WI38 (cell line): ENCODE data around the gene PCDH15.

Experiments used
- H3K4me3 ChIP-seq: 2 replicates; pipeline ENCODE4 v1.5.1; 2011; ENCODE audit warnings: low read depth, mild to moderate bottlenecking, control low read depth, low read length
- TF ChIP-seq, protein P1 (sequence below): IDR thresholded peaks from 2 replicates; pipeline ENCODE4 v1.5.1; 2012; ENCODE audit warnings: low read depth, mild to moderate bottlenecking, control low read depth, low read length

Gene PCDH15

DNA sequence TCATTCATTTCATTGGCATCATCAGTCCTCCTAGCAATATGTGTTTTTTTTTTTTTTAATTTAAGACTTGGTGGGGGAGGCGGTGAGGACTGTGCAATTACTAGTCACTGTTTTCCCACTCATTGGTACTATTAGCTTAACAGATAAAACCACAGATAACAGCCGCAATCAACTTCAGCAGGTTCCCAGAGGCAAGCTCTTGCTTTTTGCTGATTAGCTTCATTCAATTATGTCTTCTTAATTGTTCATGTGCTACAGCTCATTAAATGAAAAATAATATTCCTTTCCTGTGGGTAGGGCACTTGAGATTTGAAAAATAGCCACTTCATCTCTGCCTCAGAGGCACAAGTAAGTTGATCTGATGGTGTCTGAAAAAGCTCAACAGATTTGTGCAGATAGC lies 215.5 kb downstream of the PCDH15 start:
- H3K4me3 ChIP-seq, result no peak overlapping the region
- TF ChIP-seq, protein P1, sequence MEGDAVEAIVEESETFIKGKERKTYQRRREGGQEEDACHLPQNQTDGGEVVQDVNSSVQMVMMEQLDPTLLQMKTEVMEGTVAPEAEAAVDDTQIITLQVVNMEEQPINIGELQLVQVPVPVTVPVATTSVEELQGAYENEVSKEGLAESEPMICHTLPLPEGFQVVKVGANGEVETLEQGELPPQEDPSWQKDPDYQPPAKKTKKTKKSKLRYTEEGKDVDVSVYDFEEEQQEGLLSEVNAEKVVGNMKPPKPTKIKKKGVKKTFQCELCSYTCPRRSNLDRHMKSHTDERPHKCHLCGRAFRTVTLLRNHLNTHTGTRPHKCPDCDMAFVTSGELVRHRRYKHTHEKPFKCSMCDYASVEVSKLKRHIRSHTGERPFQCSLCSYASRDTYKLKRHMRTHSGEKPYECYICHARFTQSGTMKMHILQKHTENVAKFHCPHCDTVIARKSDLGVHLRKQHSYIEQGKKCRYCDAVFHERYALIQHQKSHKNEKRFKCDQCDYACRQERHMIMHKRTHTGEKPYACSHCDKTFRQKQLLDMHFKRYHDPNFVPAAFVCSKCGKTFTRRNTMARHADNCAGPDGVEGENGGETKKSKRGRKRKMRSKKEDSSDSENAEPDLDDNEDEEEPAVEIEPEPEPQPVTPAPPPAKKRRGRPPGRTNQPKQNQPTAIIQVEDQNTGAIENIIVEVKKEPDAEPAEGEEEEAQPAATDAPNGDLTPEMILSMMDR, result no peak

DNA sequence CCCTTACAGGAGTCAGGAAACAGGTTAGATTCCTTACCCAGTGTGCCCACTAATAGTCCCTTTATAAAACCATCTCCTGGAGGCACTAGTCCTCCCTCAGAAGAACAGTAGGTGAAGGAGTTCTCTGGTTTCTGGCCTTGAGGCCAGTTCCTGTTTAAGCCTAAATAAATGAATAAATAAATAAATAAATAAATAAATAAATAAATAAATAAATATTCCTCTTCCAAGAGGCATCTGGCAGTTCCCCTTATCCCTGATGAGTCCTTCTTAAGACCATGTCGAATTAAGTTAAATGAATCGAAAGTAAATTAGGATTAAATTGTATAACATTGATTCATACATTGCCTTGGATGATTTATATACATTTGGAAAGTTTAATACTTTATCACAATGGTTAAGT lies 223.3 kb downstream of the PCDH15 start:
- no peak overlapping the region for H3K4me3 ChIP-seq
- TF ChIP-seq, protein P1, result no peak

DNA sequence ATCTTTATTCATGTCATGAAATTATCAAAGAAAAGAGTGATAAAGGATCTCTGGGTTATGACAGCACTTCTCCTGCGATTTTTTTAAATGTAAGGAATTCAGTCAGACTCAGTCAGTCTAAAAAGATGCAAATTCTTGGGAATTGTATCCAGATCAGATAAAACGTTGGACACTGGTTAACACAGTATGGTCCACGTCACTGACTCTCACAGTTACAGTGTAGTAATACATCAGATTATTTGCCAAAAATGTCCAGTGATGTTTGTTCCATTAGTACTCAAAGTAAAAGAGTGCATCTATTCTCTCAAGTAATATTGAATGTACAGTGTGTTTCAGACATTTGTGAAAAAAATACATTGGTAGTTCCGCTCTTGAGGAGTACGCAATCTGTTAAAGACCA lies 224.5 kb downstream of the PCDH15 start:
- no peak overlapping the region for H3K4me3 ChIP-seq
- TF ChIP-seq, protein P1, result no peak

DNA sequence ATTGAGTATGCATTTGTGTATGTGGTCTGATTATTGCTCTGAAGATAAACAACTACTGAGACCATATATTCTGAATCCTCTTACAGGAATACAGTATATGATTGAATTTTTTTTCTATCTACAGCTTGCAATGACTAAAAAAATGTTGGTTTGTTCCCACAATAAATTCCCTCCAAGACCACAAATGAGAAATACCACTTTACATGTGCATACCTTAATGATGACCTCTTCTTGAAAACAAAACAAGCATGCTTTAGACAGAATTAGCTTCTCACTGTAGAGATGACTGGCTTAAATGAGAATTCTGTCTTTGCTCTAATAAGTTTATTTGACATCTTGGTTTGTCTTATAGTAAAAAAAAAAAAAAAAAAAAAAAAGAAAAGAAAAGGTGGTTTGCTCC lies 241.5 kb downstream of the PCDH15 start:
- TF ChIP-seq, protein P1, result no peak

DNA sequence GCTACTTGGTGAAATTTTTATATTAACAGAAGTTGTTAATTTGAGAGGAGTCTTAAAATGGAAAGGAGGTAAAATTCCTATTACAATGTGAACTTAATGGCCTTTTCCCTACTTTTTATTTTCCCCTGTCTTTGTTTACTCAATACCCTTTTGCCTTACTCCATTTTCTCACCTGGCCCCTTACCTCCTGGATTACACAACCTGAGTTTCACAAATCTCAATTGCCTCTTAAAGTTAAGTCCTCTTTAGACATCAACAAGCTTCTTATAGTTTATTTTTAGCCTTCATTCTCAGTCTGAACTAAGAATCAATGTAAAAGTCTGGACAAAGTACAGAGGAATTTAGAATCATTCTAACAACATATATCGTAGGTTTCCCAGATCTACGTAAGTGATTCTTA lies 247.0 kb downstream of the PCDH15 start:
- TF ChIP-seq, protein P1, result no peak
- H3K4me3 ChIP-seq, result no peak overlapping the region

More for the DNA sequence above, 241.5 kb downstream of the PCDH15 start:
- H3K4me3 ChIP-seq, result no peak overlapping the region

DNA sequence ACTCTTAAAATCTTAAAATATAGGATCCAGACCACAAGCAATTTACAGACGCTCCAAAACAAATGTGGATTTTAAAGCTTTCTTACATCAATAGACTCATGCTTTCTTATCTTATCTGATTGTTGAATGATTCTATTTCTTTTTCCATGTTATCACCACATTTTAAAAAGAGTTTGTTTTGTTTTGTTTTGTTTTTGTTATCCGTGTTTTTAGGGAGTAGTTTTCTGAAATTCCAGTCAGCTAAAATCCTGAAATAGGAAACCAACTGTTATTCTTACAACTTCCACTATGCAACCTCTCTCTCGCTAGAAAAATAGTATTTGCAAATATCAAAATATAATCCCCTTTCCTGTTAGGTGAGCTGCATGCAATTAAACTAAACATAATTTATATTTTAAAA lies 251.0 kb downstream of the PCDH15 start:
- no peak overlapping the region for H3K4me3 ChIP-seq
- TF ChIP-seq, protein P1, result no peak

DNA sequence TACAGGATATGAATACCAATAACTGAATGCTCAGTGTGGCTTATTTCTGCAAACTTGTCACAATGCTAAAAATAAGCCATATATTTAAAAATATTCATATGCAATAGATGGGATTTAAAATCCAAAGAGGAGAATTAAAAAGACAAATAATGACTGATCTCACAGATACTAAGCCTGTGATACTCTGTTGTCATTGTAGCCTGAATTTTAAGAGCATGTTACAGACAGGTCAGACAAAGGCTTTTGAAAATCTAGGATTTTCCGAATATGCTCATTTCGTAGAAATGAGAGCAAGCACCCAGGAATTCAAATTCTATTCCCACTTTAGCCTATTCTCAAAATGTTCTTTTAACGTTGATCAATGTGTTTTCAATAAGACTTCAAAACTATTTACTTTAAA lies 269.7 kb downstream of the PCDH15 start:
- TF ChIP-seq, protein P1, result no peak
- no peak overlapping the region for H3K4me3 ChIP-seq
